Measurements from ENCODE around the gene FSD2. TPM values are rescaled to one million over a fixed set of nuclear protein-coding genes. Genes with fewer than 3 reads are reported as not detected.

Gene FSD2
- total and polyA plus RNA-seq, 10 of the 15 experiments (the other 5 are each of a cell fraction or from before 2014, with no cell fraction given): under 0.01 to 0.39 (median 0.07) TPM; not detected in 3

DNA sequence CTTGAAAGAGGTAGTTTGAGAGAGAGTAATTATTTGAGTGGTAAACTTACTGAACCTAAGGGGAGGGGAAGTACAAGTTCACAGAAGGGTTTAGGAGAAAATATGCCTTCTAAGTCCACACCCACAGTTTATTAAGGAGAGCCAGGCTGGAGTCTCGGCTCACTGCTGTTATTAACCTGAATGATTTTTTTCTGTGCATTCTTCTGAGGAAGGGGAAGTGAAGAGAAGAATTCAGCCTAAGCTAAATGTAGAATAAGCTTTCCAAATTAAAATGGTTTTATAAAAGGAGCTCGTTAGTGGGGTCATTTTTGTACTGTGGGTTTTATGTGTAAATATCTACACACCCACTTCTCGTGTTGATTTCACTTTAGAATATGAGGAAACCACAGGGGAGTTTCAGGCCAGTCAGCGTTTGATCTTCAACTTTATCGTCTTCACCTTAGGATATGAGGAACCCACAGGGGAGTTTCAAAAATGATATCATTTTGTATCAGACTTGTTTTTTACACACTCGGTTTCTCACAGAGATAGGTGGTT lies 5.1 kb upstream of the FSD2 start (continued):
- TF ChIP-seq RAD51 (IDR thresholded peaks at IDR 0.05): peak; percentile 11; the same call in 1 of the 2 replicates
- peak; percentile 71 for TF ChIP-seq NR2F1 (conservative IDR thresholded peaks at IDR 0.05)
- TF ChIP-seq, protein P1, sequence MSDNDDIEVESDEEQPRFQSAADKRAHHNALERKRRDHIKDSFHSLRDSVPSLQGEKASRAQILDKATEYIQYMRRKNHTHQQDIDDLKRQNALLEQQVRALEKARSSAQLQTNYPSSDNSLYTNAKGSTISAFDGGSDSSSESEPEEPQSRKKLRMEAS (IDR thresholded peaks at IDR 0.05; ENCODE audit: low read depth, low read length): no peak
- TF ChIP-seq, protein P2, sequence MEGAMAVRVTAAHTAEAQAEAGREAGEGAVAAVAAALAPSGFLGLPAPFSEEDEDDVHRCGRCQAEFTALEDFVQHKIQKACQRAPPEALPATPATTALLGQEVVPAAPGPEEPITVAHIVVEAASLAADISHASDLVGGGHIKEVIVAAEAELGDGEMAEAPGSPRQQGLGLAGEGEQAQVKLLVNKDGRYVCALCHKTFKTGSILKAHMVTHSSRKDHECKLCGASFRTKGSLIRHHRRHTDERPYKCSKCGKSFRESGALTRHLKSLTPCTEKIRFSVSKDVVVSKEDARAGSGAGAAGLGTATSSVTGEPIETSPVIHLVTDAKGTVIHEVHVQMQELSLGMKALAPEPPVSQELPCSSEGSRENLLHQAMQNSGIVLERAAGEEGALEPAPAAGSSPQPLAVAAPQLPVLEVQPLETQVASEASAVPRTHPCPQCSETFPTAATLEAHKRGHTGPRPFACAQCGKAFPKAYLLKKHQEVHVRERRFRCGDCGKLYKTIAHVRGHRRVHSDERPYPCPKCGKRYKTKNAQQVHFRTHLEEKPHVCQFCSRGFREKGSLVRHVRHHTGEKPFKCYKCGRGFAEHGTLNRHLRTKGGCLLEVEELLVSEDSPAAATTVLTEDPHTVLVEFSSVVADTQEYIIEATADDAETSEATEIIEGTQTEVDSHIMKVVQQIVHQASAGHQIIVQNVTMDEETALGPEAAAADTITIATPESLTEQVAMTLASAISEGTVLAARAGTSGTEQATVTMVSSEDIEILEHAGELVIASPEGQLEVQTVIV (IDR thresholded peaks at IDR 0.05; ENCODE audit: borderline replicate concordance, partially characterized antibody): no peak
- TF ChIP-seq, protein P3, sequence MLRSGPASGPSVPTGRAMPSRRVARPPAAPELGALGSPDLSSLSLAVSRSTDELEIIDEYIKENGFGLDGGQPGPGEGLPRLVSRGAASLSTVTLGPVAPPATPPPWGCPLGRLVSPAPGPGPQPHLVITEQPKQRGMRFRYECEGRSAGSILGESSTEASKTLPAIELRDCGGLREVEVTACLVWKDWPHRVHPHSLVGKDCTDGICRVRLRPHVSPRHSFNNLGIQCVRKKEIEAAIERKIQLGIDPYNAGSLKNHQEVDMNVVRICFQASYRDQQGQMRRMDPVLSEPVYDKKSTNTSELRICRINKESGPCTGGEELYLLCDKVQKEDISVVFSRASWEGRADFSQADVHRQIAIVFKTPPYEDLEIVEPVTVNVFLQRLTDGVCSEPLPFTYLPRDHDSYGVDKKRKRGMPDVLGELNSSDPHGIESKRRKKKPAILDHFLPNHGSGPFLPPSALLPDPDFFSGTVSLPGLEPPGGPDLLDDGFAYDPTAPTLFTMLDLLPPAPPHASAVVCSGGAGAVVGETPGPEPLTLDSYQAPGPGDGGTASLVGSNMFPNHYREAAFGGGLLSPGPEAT (IDR thresholded peaks at IDR 0.05; ENCODE audit: low read depth): peak; percentile 92
- no peak for TF ChIP-seq NFYA (IDR thresholded peaks at IDR 0.05; ENCODE audit: borderline replicate concordance, low read depth, low read length)
- TF ChIP-seq, protein P4, sequence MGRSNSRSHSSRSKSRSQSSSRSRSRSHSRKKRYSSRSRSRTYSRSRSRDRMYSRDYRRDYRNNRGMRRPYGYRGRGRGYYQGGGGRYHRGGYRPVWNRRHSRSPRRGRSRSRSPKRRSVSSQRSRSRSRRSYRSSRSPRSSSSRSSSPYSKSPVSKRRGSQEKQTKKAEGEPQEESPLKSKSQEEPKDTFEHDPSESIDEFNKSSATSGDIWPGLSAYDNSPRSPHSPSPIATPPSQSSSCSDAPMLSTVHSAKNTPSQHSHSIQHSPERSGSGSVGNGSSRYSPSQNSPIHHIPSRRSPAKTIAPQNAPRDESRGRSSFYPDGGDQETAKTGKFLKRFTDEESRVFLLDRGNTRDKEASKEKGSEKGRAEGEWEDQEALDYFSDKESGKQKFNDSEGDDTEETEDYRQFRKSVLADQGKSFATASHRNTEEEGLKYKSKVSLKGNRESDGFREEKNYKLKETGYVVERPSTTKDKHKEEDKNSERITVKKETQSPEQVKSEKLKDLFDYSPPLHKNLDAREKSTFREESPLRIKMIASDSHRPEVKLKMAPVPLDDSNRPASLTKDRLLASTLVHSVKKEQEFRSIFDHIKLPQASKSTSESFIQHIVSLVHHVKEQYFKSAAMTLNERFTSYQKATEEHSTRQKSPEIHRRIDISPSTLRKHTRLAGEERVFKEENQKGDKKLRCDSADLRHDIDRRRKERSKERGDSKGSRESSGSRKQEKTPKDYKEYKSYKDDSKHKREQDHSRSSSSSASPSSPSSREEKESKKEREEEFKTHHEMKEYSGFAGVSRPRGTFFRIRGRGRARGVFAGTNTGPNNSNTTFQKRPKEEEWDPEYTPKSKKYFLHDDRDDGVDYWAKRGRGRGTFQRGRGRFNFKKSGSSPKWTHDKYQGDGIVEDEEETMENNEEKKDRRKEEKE (IDR thresholded peaks at IDR 0.05): no peak
- TF ChIP-seq CHD2 (IDR thresholded peaks at IDR 0.05; ENCODE audit: borderline replicate concordance, low read depth, low read length): no peak
- TF ChIP-seq RAD21 (IDR thresholded peaks at IDR 0.05; ENCODE audit: insufficient read depth, low read depth, low read length): 0 out of 2 replicates have a peak, but pooled peaks have one; percentile 1
- TF ChIP-seq FOXM1 (IDR thresholded peaks at IDR 0.05; ENCODE audit: low read depth, low read length): peak; percentile 86; the same call in 1 of the 2 replicates
- TF ChIP-seq, protein P5, sequence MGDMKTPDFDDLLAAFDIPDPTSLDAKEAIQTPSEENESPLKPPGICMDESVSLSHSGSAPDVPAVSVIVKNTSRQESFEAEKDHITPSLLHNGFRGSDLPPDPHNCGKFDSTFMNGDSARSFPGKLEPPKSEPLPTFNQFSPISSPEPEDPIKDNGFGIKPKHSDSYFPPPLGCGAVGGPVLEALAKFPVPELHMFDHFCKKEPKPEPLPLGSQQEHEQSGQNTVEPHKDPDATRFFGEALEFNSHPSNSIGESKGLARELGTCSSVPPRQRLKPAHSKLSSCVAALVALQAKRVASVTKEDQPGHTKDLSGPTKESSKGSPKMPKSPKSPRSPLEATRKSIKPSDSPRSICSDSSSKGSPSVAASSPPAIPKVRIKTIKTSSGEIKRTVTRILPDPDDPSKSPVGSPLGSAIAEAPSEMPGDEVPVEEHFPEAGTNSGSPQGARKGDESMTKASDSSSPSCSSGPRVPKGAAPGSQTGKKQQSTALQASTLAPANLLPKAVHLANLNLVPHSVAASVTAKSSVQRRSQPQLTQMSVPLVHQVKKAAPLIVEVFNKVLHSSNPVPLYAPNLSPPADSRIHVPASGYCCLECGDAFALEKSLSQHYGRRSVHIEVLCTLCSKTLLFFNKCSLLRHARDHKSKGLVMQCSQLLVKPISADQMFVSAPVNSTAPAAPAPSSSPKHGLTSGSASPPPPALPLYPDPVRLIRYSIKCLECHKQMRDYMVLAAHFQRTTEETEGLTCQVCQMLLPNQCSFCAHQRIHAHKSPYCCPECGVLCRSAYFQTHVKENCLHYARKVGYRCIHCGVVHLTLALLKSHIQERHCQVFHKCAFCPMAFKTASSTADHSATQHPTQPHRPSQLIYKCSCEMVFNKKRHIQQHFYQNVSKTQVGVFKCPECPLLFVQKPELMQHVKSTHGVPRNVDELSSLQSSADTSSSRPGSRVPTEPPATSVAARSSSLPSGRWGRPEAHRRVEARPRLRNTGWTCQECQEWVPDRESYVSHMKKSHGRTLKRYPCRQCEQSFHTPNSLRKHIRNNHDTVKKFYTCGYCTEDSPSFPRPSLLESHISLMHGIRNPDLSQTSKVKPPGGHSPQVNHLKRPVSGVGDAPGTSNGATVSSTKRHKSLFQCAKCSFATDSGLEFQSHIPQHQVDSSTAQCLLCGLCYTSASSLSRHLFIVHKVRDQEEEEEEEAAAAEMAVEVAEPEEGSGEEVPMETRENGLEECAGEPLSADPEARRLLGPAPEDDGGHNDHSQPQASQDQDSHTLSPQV (IDR thresholded peaks at IDR 0.05): no peak
- TF ChIP-seq, protein P6, sequence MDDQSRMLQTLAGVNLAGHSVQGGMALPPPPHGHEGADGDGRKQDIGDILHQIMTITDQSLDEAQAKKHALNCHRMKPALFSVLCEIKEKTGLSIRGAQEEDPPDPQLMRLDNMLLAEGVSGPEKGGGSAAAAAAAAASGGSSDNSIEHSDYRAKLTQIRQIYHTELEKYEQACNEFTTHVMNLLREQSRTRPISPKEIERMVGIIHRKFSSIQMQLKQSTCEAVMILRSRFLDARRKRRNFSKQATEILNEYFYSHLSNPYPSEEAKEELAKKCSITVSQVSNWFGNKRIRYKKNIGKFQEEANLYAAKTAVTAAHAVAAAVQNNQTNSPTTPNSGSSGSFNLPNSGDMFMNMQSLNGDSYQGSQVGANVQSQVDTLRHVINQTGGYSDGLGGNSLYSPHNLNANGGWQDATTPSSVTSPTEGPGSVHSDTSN (IDR thresholded peaks at IDR 0.05; ENCODE audit: insufficient replicate concordance, low read depth, low read length): no peak
- no peak for TF ChIP-seq ZZZ3 (IDR thresholded peaks at IDR 0.05; ENCODE audit: control insufficient read depth, insufficient read length, low read depth)
- peak; percentile 54 for TF ChIP-seq JUNB (IDR thresholded peaks at IDR 0.05)
- TF ChIP-seq IKZF1 (conservative IDR thresholded peaks at IDR 0.05): peak; percentile 35
- peak; percentile 97 for TF ChIP-seq RUNX3 (IDR thresholded peaks at IDR 0.05; ENCODE audit: low read length)
- TF ChIP-seq ZNF24 (IDR thresholded peaks at IDR 0.05): no peak

Data from GM12878 (cell line).